ENCODE results near the gene GRIP2. TPM values are rescaled to one million over a fixed set of nuclear protein-coding genes. Genes with fewer than 3 reads are reported as not detected.

The GRIP2 gene
- total RNA-seq, 1 experiment from 2014 or later: 1.1 TPM

- in situ Hi-C loops (cut with HindIII; ENCODE audit: low sequenced_read_pairs): loop anchor here (10.0 kb wide), 1 partner anchor 204 kb away; no protein-coding TSS in a partner anchor
- no peak for DNase-seq (ENCODE audit: low spot score)
These were observed 61.1 kb downstream of the GRIP2 start for GRCh38 chr3:14478956-14479550.

GRCh38 chr3:14477311-14477935 is 62.7 kb downstream of the GRIP2 start:
- no peak for DNase-seq (ENCODE audit: low spot score)
- in situ Hi-C loops (cut with HindIII; ENCODE audit: low sequenced_read_pairs): loop anchor here (10.0 kb wide), 1 partner anchor 203 kb away; no protein-coding TSS in a partner anchor

GRCh38 chr3:14476583-14477265 is 63.4 kb downstream of the GRIP2 start:
- no peak for DNase-seq (ENCODE audit: low spot score)
- in situ Hi-C loops (cut with HindIII; ENCODE audit: low sequenced_read_pairs): loop anchor here (10.0 kb wide), 1 partner anchor 202 kb away; no protein-coding TSS in a partner anchor

- in situ Hi-C loops (cut with HindIII; ENCODE audit: low sequenced_read_pairs): loop anchor here (10.0 kb wide), 1 partner anchor 201 kb away; no protein-coding TSS in a partner anchor
- no peak for DNase-seq (ENCODE audit: low spot score)
These were observed 64.5 kb downstream of the GRIP2 start for GRCh38 chr3:14475621-14476020.

GRCh38 chr3:14474363-14475081 is 65.6 kb downstream of the GRIP2 start:
- in situ Hi-C loops (cut with HindIII; ENCODE audit: low sequenced_read_pairs): loop anchor here (10.0 kb wide), 1 partner anchor 200 kb away; no protein-coding TSS in a partner anchor
- DNase-seq (ENCODE audit: low spot score): no peak

- in situ Hi-C loops (cut with HindIII; ENCODE audit: low sequenced_read_pairs): loop anchor here (10.0 kb wide), 1 partner anchor 199 kb away; no protein-coding TSS in a partner anchor
These were observed 66.7 kb downstream of the GRIP2 start for GRCh38 chr3:14473411-14473891.

GRCh38 chr3:14472471-14473351 is 67.4 kb downstream of the GRIP2 start:
- DNase-seq (ENCODE audit: low spot score): no peak
- in situ Hi-C loops (cut with HindIII; ENCODE audit: low sequenced_read_pairs): loop anchor here (10.0 kb wide), 1 partner anchor 198 kb away; no protein-coding TSS in a partner anchor

More at GRCh38 chr3:14473411-14473891, 66.7 kb downstream of the GRIP2 start:
- DNase-seq (ENCODE audit: low spot score): no peak

- in situ Hi-C loops (cut with HindIII; ENCODE audit: low sequenced_read_pairs): loop anchor here (10.0 kb wide), 1 partner anchor 197 kb away; no protein-coding TSS in a partner anchor
- DNase-seq (ENCODE audit: low spot score): no peak
These were observed 68.5 kb downstream of the GRIP2 start for GRCh38 chr3:14471690-14472089.

- DNase-seq (ENCODE audit: low spot score): no peak
- in situ Hi-C loops (cut with HindIII; ENCODE audit: low sequenced_read_pairs): loop anchor here (10.0 kb wide), 1 partner anchor 196 kb away; no protein-coding TSS in a partner anchor
These were observed 69.1 kb downstream of the GRIP2 start for GRCh38 chr3:14471016-14471415.

- DNase-seq (ENCODE audit: low spot score): no peak
- in situ Hi-C loops (cut with HindIII; ENCODE audit: low sequenced_read_pairs): loop anchor here (10.0 kb wide), 1 partner anchor 196 kb away; no protein-coding TSS in a partner anchor
These were observed 69.7 kb downstream of the GRIP2 start for GRCh38 chr3:14470461-14470860.

GRCh38 chr3:14468621-14468981 is 71.5 kb downstream of the GRIP2 start:
- in situ Hi-C loops (cut with HindIII; ENCODE audit: low sequenced_read_pairs): no loop called here
- DNase-seq (ENCODE audit: low spot score): no peak

- in situ Hi-C loops (cut with HindIII; ENCODE audit: low sequenced_read_pairs): no loop called here
- peak; percentile 60 for DNase-seq (ENCODE audit: low spot score)
These were observed 72.1 kb downstream of the GRIP2 start for GRCh38 chr3:14467814-14468620.

- DNase-seq (ENCODE audit: low spot score): no peak
- in situ Hi-C loops (cut with HindIII; ENCODE audit: low sequenced_read_pairs): no loop called here
These were observed 73.8 kb downstream of the GRIP2 start for GRCh38 chr3:14466179-14466903.

GRCh38 chr3:14465425-14465824 is 74.7 kb downstream of the GRIP2 start:
- in situ Hi-C loops (cut with HindIII; ENCODE audit: low sequenced_read_pairs): no loop called here
- DNase-seq (ENCODE audit: low spot score): no peak

- in situ Hi-C loops (cut with HindIII; ENCODE audit: low sequenced_read_pairs): no loop called here
- DNase-seq (ENCODE audit: low spot score): no peak
These were observed 75.6 kb downstream of the GRIP2 start for GRCh38 chr3:14464521-14464920.

GRCh38 chr3:14464141-14464465 is 76.0 kb downstream of the GRIP2 start:
- no peak for DNase-seq (ENCODE audit: low spot score)
- in situ Hi-C loops (cut with HindIII; ENCODE audit: low sequenced_read_pairs): no loop called here

Data from G401 (cell line).